ENCODE measurements around the gene CENPO. TPM values are rescaled to one million over a fixed set of nuclear protein-coding genes. Genes with fewer than 3 reads are reported as not detected.

CENPO gene
- total RNA-seq, 1 experiment from 2014 or later = 38.6 TPM

DNA sequence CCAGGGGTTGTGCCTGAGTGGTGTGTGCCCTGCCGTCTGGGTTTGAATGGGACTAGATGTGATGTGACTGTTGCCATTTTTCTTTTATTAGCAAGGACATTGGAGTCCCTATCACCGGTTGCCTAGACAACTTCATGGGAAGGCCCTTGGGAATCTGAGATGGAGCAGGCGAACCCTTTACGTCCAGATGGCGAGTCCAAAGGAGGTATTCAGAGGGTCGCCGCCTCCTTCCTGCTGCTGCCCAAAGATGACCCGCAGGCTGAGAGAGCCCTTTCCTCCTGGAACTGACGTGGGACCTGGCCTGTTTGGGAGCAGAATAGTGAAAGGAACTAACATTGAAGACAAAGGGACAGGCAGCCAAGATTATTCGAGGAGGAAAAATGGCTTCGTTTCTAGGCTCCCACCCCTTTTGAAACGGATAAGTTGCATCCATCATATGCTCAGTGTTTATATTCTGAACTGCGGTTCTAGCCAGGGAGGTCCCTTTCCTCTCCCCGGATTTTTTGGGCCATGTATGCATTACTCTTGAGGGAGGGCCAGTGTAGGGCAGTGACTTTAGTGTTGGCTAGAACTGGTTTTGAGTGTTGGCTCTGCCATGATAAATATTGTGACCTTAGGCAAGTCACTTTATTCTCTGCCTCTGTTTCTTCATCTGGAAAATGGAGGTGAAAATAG, 673 bp downstream of the CENPO start:
- 0 out of 2 replicates have a peak, but pooled peaks cover 2% of the 10 kb centered on the region for H3K27me3 Mint-ChIP-seq (ENCODE audit: low read depth)
- peak; percentile 24 for DNase-seq (ENCODE audit: low spot score)
- peaks cover 45% of the 10 kb centered on the region for H3K4me1 Mint-ChIP-seq
- peak overlapping the region; percentile 99 for H3K27ac Mint-ChIP-seq
- H3K9me3 Mint-ChIP-seq = no peaks in the 10 kb centered on the region
- ChIA-PET CTCF (interaction anchor here (1.1 to 4.2 kb wide), 2 partner anchors 34 to 180 kb away, joined by 10 to 27 read pairs; no protein-coding TSS in a partner anchor), POLR2A (interaction anchor here (1.4 kb wide), 1 partner anchor 28 kb away, joined by 4 read pairs; no protein-coding TSS in a partner anchor)
- H3K36me3 Mint-ChIP-seq = peaks cover 43% of the 10 kb centered on the region
- ATAC-seq = peak; percentile 4
- TF ChIP-seq, protein P1, sequence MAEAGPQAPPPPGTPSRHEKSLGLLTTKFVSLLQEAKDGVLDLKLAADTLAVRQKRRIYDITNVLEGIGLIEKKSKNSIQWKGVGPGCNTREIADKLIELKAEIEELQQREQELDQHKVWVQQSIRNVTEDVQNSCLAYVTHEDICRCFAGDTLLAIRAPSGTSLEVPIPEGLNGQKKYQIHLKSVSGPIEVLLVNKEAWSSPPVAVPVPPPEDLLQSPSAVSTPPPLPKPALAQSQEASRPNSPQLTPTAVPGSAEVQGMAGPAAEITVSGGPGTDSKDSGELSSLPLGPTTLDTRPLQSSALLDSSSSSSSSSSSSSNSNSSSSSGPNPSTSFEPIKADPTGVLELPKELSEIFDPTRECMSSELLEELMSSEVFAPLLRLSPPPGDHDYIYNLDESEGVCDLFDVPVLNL (CRISPR knock-in tag; IDR thresholded peaks at IDR 0.05; ENCODE audit: borderline replicate concordance, low read depth) = no peak
- TF ChIP-seq RELA (CRISPR knock-in tag; IDR thresholded peaks at IDR 0.05; ENCODE audit: borderline replicate concordance) = no peak
- TF ChIP-seq TCF7 (CRISPR knock-in tag; IDR thresholded peaks at IDR 0.05; ENCODE audit: low read depth) = no peak
- no peak for TF ChIP-seq STAT6 (CRISPR knock-in tag; conservative IDR thresholded peaks at IDR 0.05; ENCODE audit: low read depth)
- TF ChIP-seq, protein P2, sequence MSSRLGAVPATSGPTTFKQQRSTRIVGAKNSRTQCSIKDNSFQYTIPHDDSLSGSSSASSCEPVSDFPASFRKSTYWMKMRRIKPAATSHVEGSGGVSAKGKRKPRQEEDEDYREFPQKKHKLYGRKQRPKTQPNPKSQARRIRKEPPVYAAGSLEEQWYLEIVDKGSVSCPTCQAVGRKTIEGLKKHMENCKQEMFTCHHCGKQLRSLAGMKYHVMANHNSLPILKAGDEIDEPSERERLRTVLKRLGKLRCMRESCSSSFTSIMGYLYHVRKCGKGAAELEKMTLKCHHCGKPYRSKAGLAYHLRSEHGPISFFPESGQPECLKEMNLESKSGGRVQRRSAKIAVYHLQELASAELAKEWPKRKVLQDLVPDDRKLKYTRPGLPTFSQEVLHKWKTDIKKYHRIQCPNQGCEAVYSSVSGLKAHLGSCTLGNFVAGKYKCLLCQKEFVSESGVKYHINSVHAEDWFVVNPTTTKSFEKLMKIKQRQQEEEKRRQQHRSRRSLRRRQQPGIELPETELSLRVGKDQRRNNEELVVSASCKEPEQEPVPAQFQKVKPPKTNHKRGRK (CRISPR knock-in tag; IDR thresholded peaks at IDR 0.05; ENCODE audit: borderline replicate concordance) = no peak
- TF ChIP-seq CBFB (CRISPR knock-in tag; IDR thresholded peaks at IDR 0.05; ENCODE audit: low read depth) = no peak
- TF ChIP-seq ZNF396 (CRISPR knock-in tag; IDR thresholded peaks at IDR 0.05; ENCODE audit: borderline replicate concordance) = no peak
- TF ChIP-seq, protein P3, sequence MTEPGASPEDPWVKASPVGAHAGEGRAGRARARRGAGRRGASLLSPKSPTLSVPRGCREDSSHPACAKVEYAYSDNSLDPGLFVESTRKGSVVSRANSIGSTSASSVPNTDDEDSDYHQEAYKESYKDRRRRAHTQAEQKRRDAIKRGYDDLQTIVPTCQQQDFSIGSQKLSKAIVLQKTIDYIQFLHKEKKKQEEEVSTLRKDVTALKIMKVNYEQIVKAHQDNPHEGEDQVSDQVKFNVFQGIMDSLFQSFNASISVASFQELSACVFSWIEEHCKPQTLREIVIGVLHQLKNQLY (CRISPR knock-in tag; IDR thresholded peaks at IDR 0.05) = no peak
- no peak for TF ChIP-seq ZBTB21 (CRISPR knock-in tag; IDR thresholded peaks at IDR 0.05; ENCODE audit: borderline replicate concordance)
- TF ChIP-seq TP53 (CRISPR knock-in tag; IDR thresholded peaks at IDR 0.05) = no peak
- no peak for TF ChIP-seq CREM (CRISPR knock-in tag; IDR thresholded peaks at IDR 0.05)
- TF ChIP-seq TEAD1 (CRISPR knock-in tag; IDR thresholded peaks at IDR 0.05) = no peak
- no peak for TF ChIP-seq SP1 (CRISPR knock-in tag; conservative IDR thresholded peaks at IDR 0.05)
- no peak for TF ChIP-seq TEAD4 (CRISPR knock-in tag; IDR thresholded peaks at IDR 0.05)
- no peak for TF ChIP-seq ZNF138 (CRISPR knock-in tag; conservative IDR thresholded peaks at IDR 0.05)
- TF ChIP-seq MYBL2 (CRISPR knock-in tag; IDR thresholded peaks at IDR 0.05) = no peak
- no peak for TF ChIP-seq KAT7 (CRISPR knock-in tag; IDR thresholded peaks at IDR 0.05; ENCODE audit: borderline replicate concordance)
- no peak for TF ChIP-seq ZNF671 (CRISPR knock-in tag; IDR thresholded peaks at IDR 0.05)
- TF ChIP-seq, protein P4, sequence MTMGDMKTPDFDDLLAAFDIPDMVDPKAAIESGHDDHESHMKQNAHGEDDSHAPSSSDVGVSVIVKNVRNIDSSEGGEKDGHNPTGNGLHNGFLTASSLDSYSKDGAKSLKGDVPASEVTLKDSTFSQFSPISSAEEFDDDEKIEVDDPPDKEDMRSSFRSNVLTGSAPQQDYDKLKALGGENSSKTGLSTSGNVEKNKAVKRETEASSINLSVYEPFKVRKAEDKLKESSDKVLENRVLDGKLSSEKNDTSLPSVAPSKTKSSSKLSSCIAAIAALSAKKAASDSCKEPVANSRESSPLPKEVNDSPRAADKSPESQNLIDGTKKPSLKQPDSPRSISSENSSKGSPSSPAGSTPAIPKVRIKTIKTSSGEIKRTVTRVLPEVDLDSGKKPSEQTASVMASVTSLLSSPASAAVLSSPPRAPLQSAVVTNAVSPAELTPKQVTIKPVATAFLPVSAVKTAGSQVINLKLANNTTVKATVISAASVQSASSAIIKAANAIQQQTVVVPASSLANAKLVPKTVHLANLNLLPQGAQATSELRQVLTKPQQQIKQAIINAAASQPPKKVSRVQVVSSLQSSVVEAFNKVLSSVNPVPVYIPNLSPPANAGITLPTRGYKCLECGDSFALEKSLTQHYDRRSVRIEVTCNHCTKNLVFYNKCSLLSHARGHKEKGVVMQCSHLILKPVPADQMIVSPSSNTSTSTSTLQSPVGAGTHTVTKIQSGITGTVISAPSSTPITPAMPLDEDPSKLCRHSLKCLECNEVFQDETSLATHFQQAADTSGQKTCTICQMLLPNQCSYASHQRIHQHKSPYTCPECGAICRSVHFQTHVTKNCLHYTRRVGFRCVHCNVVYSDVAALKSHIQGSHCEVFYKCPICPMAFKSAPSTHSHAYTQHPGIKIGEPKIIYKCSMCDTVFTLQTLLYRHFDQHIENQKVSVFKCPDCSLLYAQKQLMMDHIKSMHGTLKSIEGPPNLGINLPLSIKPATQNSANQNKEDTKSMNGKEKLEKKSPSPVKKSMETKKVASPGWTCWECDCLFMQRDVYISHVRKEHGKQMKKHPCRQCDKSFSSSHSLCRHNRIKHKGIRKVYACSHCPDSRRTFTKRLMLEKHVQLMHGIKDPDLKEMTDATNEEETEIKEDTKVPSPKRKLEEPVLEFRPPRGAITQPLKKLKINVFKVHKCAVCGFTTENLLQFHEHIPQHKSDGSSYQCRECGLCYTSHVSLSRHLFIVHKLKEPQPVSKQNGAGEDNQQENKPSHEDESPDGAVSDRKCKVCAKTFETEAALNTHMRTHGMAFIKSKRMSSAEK (CRISPR knock-in tag; IDR thresholded peaks at IDR 0.05; ENCODE audit: borderline replicate concordance) = no peak
- peak overlapping the region; percentile 97 for H3K4me3 Mint-ChIP-seq
